ENCODE data around the gene PRSS56. TPM values are rescaled to one million over a fixed set of nuclear protein-coding genes. Genes with fewer than 3 reads are reported as not detected.

The PRSS56 gene
- total and polyA plus RNA-seq, 2 of the 13 experiments (the other 11 are each of a cell fraction or from before 2014, with no cell fraction given), result not detected

DNA sequence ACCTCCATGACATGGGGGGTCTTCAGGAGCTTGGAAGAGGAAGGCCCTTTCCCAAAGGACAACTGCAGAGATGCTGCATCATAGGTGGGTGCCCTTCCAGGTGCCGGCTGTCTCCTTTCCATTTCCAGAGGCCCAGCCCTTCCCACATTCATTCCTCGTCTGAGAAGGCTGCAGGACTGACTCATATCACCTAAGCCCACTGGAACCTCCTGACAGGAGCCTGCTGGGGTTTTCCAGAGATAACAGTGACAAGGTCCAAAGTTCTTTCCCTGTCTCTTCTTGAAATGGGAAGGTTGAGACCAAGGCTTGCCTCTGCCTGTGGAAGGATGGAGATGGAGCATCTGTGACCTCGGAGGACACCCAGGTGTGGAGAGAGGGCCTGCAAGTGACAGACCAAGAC lies 3.6 kb upstream of the PRSS56 start:
- Histone ChIP-seq H3K9me3 (ENCODE audit: low read length) (no peaks in the 10 kb centered on the region), H3K27ac (ENCODE audit: extremely low read length, insufficient read depth, low read length) (no peak overlapping the region), H3K4me1 (ENCODE audit: insufficient read depth, low read length) (no peaks in the 10 kb centered on the region), H3K27me3 (ENCODE audit: control insufficient read depth in 1 of 2, insufficient read depth in 2 of 2, low read length in 2 of 2) (peaks cover 26 to 77% of the 10 kb centered on the region in 2 experiments), H3K36me3 (replicated peaks in 1 of 2; ENCODE audit: control insufficient read depth in 1 of 2, insufficient read depth in 2 of 2, low read length in 2 of 2) (no peaks in the 10 kb centered on the region), H3K4me3 (replicated peaks in 1 of 3; ENCODE audit: insufficient read depth in 1 of 3, low read depth in 2 of 3, low read length in 3 of 3) (no peak overlapping the region), H3K4me2 (ENCODE audit: low read depth, low read length) (no peak overlapping the region), H4K20me1 (ENCODE audit: insufficient read depth, low read length) (no peaks in the 10 kb centered on the region; the same call in 1 of the 2 replicates), H3K79me2 (ENCODE audit: insufficient read depth, low read length) (no peaks in the 10 kb centered on the region), H3K9ac (ENCODE audit: insufficient read depth, low read depth, low read length) (no peak overlapping the region), H2AFZ (ENCODE audit: low read length) (no peak overlapping the region)
- no TSS peak for BruUV-seq (replicated peaks)
- intact Hi-C loops (cut with micrococcal nuclease; ENCODE audit: unreplicated experiment) (no loop called here), in situ Hi-C loops (cut with HindIII; ENCODE audit: extremely low pct_ligation_motif_present, low pct_unique_long_range_greater_than_20kb) (loop anchor here (5.0 kb wide), 1 partner anchor 59 kb away; the partner anchor contains the start of gene ALPI)
- DNase-seq (ENCODE audit: low spot score), result no peak
- TF ChIP-seq SKI (IDR thresholded peaks at IDR 0.05; ENCODE audit: partially characterized antibody), result no peak
- TF ChIP-seq ZNF556 (CRISPR knock-in tag; IDR thresholded peaks at IDR 0.05; ENCODE audit: borderline replicate concordance), result no peak
- TF ChIP-seq ZMAT5 (CRISPR knock-in tag; IDR thresholded peaks at IDR 0.05; ENCODE audit: borderline replicate concordance, low read depth), result no peak
- no peak for TF ChIP-seq ZNF770 (CRISPR knock-in tag; IDR thresholded peaks at IDR 0.05)
- no peak for TF ChIP-seq SNRNP70 (IDR thresholded peaks at IDR 0.05; ENCODE audit: low read depth, low read length)
- TF ChIP-seq PLSCR1 (CRISPR knock-in tag; IDR thresholded peaks at IDR 0.05; ENCODE audit: borderline replicate concordance), result no peak
- no peak for TF ChIP-seq HMGA1 (CRISPR knock-in tag; conservative IDR thresholded peaks at IDR 0.05)
- TF ChIP-seq ZBTB10 (CRISPR knock-in tag; IDR thresholded peaks at IDR 0.05; ENCODE audit: borderline replicate concordance), result no peak
- no peak for TF ChIP-seq CREBL2 (CRISPR knock-in tag; IDR thresholded peaks at IDR 0.05; ENCODE audit: borderline replicate concordance)
- TF ChIP-seq ZSCAN21 (CRISPR knock-in tag; IDR thresholded peaks at IDR 0.05; ENCODE audit: borderline replicate concordance), result no peak
- no peak for TF ChIP-seq ZNF430 (CRISPR knock-in tag; IDR thresholded peaks at IDR 0.05)
- no peak for TF ChIP-seq ZBTB14 (CRISPR knock-in tag; IDR thresholded peaks at IDR 0.05)
- TF ChIP-seq WIZ (CRISPR knock-in tag; IDR thresholded peaks at IDR 0.05), result no peak
- no peak for TF ChIP-seq ZNF180 (CRISPR knock-in tag; IDR thresholded peaks at IDR 0.05; ENCODE audit: borderline replicate concordance, low read depth)
- TF ChIP-seq GATA4 (IDR thresholded peaks at IDR 0.05; ENCODE audit: borderline replicate concordance, low read depth), result no peak
- no peak for TF ChIP-seq ELF1 (CRISPR knock-in tag; IDR thresholded peaks at IDR 0.05)
- WGBS (ENCODE audit: low lambda C conversion rate), result 14% methylated on average over 3 of the region's 3 CpGs
- POLR2A ChIA-PET, result no interaction called here
- CTCF ChIA-PET (ENCODE audit: low intra/inter-chr PET ratio, low total read pairs), result no interaction called here
- FAIRE-seq, result no peak
- no peak for ATAC-seq

All from HepG2 (cell line).